Measurements from ENCODE around the gene CKAP5. TPM values are rescaled to one million over a fixed set of nuclear protein-coding genes. Genes with fewer than 3 reads are reported as not detected.
A peak's percentile ranks its signal among the peaks of the same experiment; 100 is the strongest.

The CKAP5 gene
- total RNA-seq = 58.0 and 115 TPM in 2 replicates

- peak; percentile 94 for DNase-seq
These were observed at the start of gene CKAP5 for GRCh38 chr11:46845740-46846509. CKAP5 (minus strand) TSS chr11:46846280; CDS start chr11:46821231, 25,049 bp downstream.

DNA sequence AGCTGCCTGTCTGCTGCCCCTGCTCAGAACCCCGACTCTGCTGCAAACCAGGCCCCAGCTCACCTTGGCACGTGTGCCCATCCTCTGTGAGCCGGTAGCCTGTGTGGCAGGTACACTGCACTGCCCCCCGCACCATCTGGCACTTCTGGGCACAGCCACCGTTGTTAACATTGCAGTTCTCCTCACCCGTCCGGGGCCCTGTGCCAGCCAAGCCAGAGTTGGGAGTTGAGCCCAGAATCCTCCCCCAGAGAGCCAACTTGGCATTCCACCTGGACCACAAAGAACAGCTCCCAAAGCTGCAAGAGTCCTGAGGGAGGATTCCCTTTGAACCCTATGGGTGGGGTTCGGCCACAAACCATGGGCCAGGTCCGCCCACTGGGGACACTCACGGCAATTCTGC, 49.7 kb upstream of the CKAP5 start:
- DNase-seq = no peak

- no peak for DNase-seq
These were observed 48.9 kb upstream of the CKAP5 start for GRCh38 chr11:46894961-46895360.

DNA sequence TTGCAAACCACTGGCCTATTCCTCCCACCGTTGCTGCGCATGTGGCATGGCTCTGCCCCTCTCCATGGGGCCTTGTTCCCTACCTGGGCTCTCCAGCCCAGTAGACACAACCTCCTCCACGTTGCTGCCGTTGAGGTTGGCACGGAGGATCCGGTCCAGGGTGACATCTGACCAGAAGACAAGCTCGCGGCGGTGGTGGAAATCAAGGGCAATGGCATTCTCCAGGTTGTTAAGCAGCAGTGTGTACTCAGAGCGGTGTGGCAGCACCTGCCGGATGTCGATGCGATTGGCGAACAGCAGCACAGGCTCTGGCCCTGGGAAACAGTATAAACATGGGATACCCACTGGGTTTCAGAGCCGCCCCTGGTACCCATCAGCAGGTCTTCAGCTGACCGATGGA, 48.4 kb upstream of the CKAP5 start:
- DNase-seq = no peak

- no peak for DNase-seq
These were observed 46.8 kb upstream of the CKAP5 start for GRCh38 chr11:46892838-46893237.

DNA sequence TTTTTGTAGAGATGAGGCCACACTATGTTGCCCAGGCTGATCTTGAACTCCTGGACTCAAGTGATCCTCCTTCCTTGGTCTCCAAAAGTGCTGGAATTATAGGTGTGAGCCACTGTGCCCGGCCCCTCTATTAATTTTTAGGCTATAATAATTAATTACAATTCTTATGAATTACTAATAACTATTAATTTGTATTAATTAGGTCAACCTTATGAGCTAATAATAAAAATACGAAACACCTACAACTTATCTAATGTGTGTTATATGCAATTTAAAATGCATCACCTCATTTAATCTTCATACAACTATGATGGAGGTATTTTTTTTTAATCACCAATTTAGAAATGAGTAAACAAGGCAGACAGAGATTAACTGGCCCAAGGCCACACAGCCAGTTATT, 46.0 kb upstream of the CKAP5 start:
- DNase-seq = no peak

DNA sequence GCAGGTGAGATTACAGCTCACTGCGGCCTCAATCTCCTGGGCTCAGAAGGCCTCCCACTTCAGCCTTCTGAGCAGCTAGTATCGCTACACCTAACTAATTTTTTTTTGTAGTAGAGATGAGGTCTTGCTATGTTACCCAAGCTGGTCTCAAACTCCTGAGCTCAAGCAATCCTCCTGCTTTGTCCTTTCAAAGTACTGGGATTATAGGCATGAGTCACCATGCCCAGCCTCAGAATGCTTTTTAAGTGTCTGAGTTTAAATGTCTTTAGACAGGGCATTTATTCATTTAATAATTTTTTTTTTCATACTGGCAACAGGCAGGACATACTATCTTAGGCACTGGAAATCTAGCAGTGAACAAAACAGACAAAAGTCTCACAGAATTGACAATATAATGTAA, 44.6 kb upstream of the CKAP5 start:
- DNase-seq = no peak

DNA sequence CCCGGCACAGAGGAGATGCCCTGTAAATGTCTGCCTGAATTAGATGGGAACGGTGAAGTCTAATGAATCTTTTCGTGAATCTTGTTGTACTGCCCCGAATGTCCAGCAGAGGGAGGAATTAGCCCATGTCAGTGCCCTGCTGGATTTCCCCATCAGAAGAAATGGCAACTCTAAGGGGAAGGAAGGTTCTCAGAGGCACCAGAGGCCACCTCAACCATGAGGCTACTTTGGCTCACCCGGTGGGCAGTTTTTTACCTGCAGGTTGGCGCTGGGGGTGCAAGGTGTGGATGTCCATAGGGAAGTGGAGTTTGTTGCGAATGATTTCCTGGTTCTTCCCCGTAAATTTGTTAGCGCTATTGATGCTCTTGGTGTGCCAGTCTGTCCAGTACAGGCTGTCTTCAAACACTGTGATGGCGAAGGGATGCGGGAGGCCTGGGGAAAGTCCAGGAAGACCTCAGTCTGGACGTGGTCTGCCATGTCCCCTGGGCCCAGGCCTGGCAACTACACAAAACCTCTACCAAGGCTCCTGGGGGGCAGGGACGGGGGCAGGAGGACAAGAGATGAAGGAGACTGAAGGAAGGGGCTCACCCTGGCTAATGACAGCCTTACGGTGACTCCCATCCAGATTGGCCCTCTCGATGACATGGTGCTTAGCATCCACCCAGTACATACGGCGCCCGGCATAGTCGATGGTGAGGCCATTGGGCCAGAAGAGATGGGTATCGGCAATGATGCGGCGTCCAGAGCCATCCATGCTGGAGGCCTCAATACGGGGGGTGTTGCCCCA, 43.8 kb upstream of the CKAP5 start:
- peak; percentile 87 for DNase-seq

DNA sequence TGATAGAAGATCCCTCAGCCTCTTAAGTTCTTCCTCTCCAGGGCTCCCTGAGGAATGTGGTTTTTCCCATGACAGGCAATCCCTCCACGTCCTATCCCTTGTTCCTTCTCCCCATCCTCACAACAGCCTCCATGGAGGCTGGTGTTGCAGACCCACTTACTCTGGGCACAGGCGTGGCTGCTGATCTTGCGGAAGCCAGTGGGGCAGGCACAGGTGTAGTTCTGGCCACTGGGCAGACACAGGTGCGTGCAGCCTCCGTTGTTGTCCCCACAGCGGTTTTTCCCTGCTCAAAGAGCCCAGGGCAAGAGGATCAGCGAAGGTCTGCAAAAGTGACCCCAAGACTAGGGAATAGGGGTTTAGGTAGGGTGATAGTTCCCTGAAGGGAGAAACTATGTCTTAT, 43.2 kb upstream of the CKAP5 start:
- no peak for DNase-seq

DNA sequence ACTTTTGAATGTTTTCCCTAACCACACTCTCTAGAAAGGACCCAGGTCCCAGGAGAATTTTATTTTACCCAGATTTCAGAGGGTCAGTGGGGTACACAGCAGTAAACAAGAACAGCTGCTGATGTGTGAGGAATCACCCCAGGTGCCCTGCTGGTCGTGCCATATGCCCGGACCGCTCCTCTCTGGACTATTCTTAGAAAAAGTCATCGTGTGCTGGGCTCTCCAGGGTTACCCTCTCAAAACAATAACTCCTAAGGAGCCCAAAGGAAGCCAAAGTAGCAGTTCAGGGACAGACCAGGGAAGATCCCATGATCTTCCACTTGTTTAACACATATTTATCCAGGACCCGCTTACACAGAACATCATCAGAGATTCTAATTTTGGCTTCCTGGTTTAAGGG, 42.6 kb upstream of the CKAP5 start:
- no peak for DNase-seq

- DNase-seq = no peak
These were observed 40.1 kb upstream of the CKAP5 start for GRCh38 chr11:46886211-46886610.

- no peak for DNase-seq
These were observed 33.0 kb upstream of the CKAP5 start for GRCh38 chr11:46879056-46879585.

- DNase-seq = no peak
These were observed 31.5 kb upstream of the CKAP5 start for GRCh38 chr11:46877580-46877979.

DNA sequence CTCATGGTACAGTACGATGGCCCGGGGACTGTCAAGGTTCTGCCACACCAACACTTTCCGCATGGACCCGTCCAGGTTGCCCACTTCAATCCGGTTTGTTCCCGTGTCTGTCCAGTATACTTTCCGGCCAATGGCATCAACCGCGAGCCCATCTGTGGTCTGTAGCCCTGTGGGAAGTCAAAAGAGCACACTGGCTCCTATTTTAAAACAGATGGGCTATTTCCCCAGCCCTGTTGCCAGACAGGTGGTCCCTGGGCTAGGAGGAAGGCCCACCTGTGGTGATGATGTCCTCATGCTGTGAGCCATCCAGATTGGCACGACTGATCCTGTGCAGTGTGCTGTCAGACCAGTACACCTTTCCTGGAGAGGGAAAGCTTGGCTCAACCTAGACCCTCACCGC, 30.4 kb upstream of the CKAP5 start:
- no peak for DNase-seq

DNA sequence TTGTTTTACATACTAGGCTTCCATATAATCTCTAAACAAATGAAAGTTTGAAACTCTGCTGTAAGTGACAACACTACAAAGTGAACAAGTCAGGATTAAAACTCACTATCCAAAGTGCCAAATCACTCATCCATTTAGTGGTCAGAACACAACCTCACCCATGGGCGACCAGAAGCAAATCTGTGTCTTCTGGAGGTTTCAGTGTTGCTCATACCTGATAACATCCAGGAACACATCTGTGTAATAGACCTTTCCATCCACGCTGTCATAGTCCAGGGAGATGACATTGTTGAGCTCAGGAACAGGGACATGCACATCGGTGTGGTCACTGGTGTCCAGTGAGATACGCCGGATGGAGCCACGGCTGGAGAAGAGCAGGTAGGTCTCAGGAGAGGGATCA, 28.5 kb upstream of the CKAP5 start:
- no peak for DNase-seq

DNA sequence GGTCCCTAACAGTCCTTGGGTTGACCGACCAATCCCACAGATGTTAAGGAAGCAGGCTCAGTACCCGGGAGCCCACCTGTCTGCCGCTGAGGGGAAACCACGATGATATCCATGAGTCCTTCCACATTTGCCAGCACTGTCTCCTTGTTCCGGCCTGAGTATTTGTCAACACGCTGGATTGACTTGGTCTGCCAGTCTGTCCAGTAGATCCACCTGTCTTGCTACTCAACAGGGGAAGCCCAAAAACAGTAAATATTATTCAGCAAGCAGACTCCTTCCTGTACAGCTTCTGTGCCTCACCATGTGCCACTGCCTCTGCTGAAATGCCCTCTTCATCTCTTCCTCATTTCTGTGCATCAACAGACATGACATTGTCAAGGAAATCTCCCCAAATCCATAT, 22.8 kb upstream of the CKAP5 start:
- DNase-seq = no peak

DNA sequence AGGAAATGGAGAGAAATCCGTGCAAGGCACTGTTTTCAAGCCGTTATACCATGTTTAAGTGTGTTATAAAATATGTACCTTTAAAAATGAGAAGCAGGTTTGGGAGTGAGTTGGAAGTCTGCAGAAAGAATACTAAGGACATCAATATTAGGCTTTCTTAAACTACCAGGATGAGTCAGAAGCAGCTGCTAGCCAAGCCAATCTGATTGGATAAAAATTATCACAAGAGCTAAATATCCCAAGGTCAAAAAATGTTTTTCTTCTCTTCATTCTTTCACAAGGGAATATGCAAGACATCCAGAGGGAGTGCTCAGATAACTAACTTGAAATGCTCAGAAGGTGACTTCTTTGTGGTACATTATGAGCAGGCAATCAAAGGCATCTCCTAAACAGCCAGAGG, 19.3 kb upstream of the CKAP5 start:
- no peak for DNase-seq

- no peak for DNase-seq
These were observed 14.1 kb upstream of the CKAP5 start for GRCh38 chr11:46860218-46860617.

DNA sequence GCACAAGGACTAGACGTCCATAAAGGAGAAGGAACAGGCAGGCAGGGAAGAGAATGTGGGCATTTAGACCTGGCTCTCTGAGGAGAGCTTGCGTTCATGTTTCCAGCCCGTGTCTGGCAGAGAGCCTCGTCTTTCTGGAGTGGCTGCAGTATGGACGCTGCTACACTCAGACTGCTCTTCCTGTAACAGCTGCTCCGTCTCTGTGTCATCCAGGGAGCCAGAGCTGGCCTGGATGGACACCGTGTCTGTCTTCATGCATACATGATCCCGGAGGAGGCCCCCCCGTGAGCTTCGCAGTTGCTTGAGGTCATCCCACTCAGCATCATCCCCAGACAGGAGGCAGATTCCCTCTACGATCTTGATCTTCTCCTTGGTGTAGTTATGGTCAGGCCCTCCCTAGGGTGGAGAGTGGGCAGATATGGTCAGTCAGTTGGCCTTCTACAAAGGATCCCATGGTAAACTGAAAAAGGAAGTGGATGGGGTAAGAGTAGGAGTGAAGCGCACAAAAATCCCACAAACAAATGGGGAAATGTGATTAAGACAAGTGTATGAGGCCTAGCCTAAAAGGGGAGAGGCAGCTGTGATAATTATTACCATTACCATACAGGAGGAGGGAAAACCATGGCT, 13.0 kb upstream of the CKAP5 start:
- no peak for DNase-seq

- no peak for DNase-seq
These were observed 11.6 kb upstream of the CKAP5 start for GRCh38 chr11:46857666-46858065.

GRCh38 chr11:46856605-46857343, 10.7 kb upstream of the CKAP5 start:
- no peak for DNase-seq

GRCh38 chr11:46855863-46856262, 9.8 kb upstream of the CKAP5 start:
- no peak for DNase-seq

DNA sequence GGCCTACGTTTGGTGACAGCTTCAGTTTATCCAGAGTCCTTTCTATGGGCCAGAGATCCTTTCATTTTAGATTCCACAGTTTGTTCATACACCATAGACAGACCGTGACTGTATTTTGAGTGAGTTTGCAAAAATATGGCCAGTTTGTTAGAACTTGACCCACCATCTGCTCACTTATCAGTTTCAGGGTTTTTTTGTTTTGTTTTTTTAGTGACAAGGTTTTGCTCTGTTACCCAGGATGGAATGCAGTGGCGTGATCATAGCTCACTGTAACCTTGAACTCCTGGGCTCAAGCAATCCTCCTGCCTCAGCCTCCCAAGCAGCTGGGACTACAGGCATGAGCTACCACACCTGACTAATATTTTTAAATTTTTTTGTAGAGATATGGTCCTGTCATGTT, 9.1 kb upstream of the CKAP5 start:
- no peak for DNase-seq

Data from dermis blood vessel endothelial cell (primary cell).